Stimulated activated naive B cell treated with anti-CD40 and anti-IgM and Interleukin-4, amounts not matched to agents 10 μg/mL and 1 μg/mL and 100 μg/mL, for 72 hours (primary cell): ENCODE measurements around the gene BLACAT1.

Experiments
- ATAC-seq, 2 donors: fragments of 150-1000 bp; cut with Tn5 transposase; replicated peaks; 2 replicates each; pipeline ENCODE4 v1.10.0; 2021; ENCODE audit warnings: moderate library complexity in 1 of 2
- DNase-seq: peaks from one replicate; pipeline ENCODE4 v3.0.0; 2021
- H3K27ac Mint-ChIP-seq: one replicate; pipeline ENCODE4 v1.8.0; 2022; ENCODE audit warnings: mild to moderate bottlenecking, mixed read lengths
- H3K27me3 Mint-ChIP-seq, 2 donors: one replicate each; pipeline ENCODE4 v1.8.0; 2022; ENCODE audit warnings: mixed read lengths in 2 of 2
- H3K36me3 Mint-ChIP-seq, 2 donors: one replicate each; pipeline ENCODE4 v1.8.0; 2022; ENCODE audit warnings: mixed read lengths in 2 of 2, mild to moderate bottlenecking in 1 of 2
- H3K4me1 Mint-ChIP-seq, 2 donors: one replicate each; pipeline ENCODE4 v1.8.0; 2022; ENCODE audit warnings: mixed read lengths in 2 of 2, mild to moderate bottlenecking in 1 of 2
- H3K4me3 Mint-ChIP-seq, 2 donors: one replicate each; pipeline ENCODE4 v1.8.0; 2022; ENCODE audit warnings: mild to moderate bottlenecking in 2 of 2, mixed read lengths in 2 of 2, moderate library complexity in 1 of 2
- H3K9me3 Mint-ChIP-seq, 2 donors: one replicate each; pipeline ENCODE4 v1.8.0; 2022; ENCODE audit warnings: mixed read lengths in 2 of 2, mild to moderate bottlenecking in 1 of 2

The BLACAT1 gene

DNA sequence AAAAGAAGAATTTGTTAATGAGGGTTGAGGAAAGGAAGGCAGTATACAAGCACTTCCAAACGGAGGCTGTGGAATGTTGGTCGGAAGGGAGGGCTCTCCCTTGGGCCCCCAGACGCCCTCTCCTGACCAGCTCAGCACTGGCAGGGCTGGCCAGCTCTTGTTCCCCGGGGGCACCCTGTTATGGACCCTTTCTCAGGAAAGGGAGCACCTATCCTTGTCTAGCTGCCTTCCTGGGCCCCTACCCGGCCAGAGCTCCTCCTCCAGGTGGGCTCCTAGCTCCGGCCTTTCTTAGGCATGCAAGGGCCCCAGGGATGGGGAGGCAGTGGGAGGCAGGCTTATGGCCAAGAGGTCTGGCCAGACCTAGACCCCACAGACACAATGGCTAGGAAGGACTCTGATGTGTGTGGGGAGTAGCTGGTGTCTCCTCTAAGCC lies 926 bp downstream of the BLACAT1 start:
- peaks cover 70 to 82% of the 10 kb centered on the region in 2 donors for H3K27me3 Mint-ChIP-seq
- H3K36me3 Mint-ChIP-seq, result no peaks in the 10 kb centered on the region
- peaks cover 17 to 29% of the 10 kb centered on the region in 2 donors for H3K4me1 Mint-ChIP-seq
- no peaks in the 10 kb centered on the region for H3K9me3 Mint-ChIP-seq
- DNase-seq (no peak), ATAC-seq (no peak)
- no peak overlapping the region for H3K27ac Mint-ChIP-seq
- no peak overlapping the region for H3K4me3 Mint-ChIP-seq

- no peak overlapping the region for H3K27ac Mint-ChIP-seq
- no peak overlapping the region for H3K4me3 Mint-ChIP-seq
- no peak for DNase-seq
- peaks cover 61 to 85% of the 10 kb centered on the region in 2 donors for H3K27me3 Mint-ChIP-seq
- ATAC-seq, result no peak
- no peaks in the 10 kb centered on the region for H3K9me3 Mint-ChIP-seq
- peaks cover 17 to 35% of the 10 kb centered on the region in 2 donors for H3K4me1 Mint-ChIP-seq
- H3K36me3 Mint-ChIP-seq, result no peaks in the 10 kb centered on the region
Observed at GRCh38 chr1:205453466-205453865, 2.4 kb downstream of the BLACAT1 start.

DNA sequence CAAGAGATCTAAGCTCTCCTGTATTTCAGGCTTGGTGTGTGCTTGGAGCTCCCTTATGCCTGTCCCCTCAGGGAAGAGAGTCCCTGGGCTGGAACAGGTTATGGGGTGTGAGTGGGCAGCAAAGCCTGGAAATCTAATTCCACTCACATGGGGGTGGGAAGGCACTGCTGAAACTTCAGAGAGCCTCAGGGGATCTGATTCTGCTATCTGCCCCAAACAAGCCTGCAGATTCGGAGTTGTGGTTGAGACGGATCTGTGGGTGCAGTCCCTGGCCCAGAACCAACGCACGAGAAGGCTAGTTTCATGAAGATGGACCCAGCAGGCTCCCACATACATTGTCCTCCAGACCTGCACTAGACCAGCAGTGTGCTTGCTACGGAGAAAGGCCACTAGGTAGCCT lies 2.9 kb downstream of the BLACAT1 start:
- Mint-ChIP-seq H3K9me3 (no peaks in the 10 kb centered on the region), H3K27me3 (peaks cover 56 to 81% of the 10 kb centered on the region in 2 donors), H3K27ac (no peak overlapping the region), H3K4me3 (no peak overlapping the region), H3K36me3 (no peaks in the 10 kb centered on the region), H3K4me1 (peaks cover 17 to 35% of the 10 kb centered on the region in 2 donors)
- ATAC-seq (no peak), DNase-seq (no peak)

DNA sequence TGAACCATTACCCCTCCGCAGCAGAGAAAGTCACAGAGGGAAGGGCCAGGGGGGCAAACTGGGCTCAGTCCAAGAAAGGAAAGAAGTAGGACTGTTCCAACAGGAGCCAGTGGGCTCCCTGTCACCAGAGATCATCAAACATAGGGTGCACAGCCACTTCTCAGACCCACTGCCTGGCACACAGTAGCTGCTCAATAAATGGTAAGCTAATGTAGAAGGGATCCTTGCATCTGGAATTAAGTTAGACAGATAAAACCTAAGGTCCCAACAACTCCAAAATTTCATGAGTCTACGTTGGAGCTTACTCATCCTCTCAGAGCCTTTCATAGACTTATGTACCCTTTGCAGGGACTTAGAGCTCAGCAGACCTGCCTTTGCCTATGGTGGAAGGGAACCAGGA lies 3.5 kb downstream of the BLACAT1 start:
- peaks cover 52 to 78% of the 10 kb centered on the region in 2 donors for H3K27me3 Mint-ChIP-seq
- no peaks in the 10 kb centered on the region for H3K9me3 Mint-ChIP-seq
- ATAC-seq, result no peak
- no peak overlapping the region for H3K27ac Mint-ChIP-seq
- no peak overlapping the region for H3K4me3 Mint-ChIP-seq
- peaks cover 0 to under 1% of the 10 kb centered on the region in 2 donors for H3K36me3 Mint-ChIP-seq
- peaks cover 15 to 31% of the 10 kb centered on the region in 2 donors for H3K4me1 Mint-ChIP-seq
- no peak for DNase-seq

GRCh38 chr1:205451759-205452164 lies 4.1 kb downstream of the BLACAT1 start:
- peaks cover 57 to 83% of the 10 kb centered on the region in 2 donors for H3K27me3 Mint-ChIP-seq
- peaks cover 15 to 31% of the 10 kb centered on the region in 2 donors for H3K4me1 Mint-ChIP-seq
- H3K27ac Mint-ChIP-seq, result no peak overlapping the region
- no peak overlapping the region for H3K4me3 Mint-ChIP-seq
- H3K36me3 Mint-ChIP-seq, result peaks cover 0 to 2% of the 10 kb centered on the region in 2 donors
- DNase-seq, result no peak
- ATAC-seq, result no peak
- no peaks in the 10 kb centered on the region for H3K9me3 Mint-ChIP-seq

DNA sequence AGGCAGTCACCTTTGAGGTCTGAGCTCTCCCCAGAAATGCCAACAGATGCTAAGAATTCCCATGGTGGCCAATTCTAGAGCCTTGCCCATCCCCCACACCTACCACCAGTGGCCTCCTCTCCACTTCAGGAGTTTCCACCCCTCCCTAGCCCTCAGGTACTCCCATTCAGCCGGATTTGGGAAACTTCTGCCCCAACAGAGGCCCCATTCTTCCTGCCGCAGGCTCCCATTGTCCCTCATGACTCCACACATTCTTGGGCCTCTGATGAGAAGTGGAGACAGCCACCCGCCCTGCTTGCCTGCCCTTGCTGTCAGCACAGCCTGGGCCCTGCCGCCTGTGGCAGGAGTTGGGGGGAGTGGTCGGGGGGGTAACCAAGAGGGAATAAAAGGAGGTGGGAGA lies 4.6 kb downstream of the BLACAT1 start:
- DNase-seq (no peak), ATAC-seq (no peak)
- H3K27me3 Mint-ChIP-seq, result peaks cover 55 to 83% of the 10 kb centered on the region in 2 donors
- H3K9me3 Mint-ChIP-seq, result no peaks in the 10 kb centered on the region
- H3K27ac Mint-ChIP-seq, result no peak overlapping the region
- peaks cover 0 to 2% of the 10 kb centered on the region in 2 donors for H3K36me3 Mint-ChIP-seq
- no peak overlapping the region for H3K4me3 Mint-ChIP-seq
- H3K4me1 Mint-ChIP-seq, result peaks cover 12 to 26% of the 10 kb centered on the region in 2 donors

- Mint-ChIP-seq H3K4me1 (peaks cover 9 to 21% of the 10 kb centered on the region in 2 donors), H3K27ac (peak overlapping the region; percentile 44), H3K4me3 (no peak overlapping the region), H3K36me3 (peaks cover 0 to 2% of the 10 kb centered on the region in 2 donors), H3K9me3 (no peaks in the 10 kb centered on the region), H3K27me3 (peaks cover 53 to 84% of the 10 kb centered on the region in 2 donors)
- DNase-seq (no peak), ATAC-seq (no peak)
Observed at GRCh38 chr1:205450448-205450847, 5.4 kb downstream of the BLACAT1 start.

- Mint-ChIP-seq H3K4me1 (peaks cover 10 to 25% of the 10 kb centered on the region in 2 donors), H3K36me3 (peaks cover 0 to 2% of the 10 kb centered on the region in 2 donors), H3K9me3 (no peaks in the 10 kb centered on the region), H3K27me3 (peaks cover 53 to 81% of the 10 kb centered on the region in 2 donors), H3K27ac (no peak overlapping the region), H3K4me3 (no peak overlapping the region)
- ATAC-seq (peak; percentile 59 to 66), DNase-seq (no peak)
Observed at GRCh38 chr1:205449750-205450443, 5.9 kb downstream of the BLACAT1 start.

- ATAC-seq, result no peak
- H3K4me3 Mint-ChIP-seq, result no peak overlapping the region
- H3K27me3 Mint-ChIP-seq, result peaks cover 47 to 78% of the 10 kb centered on the region in 2 donors
Observed at GRCh38 chr1:205449254-205449749, 6.5 kb downstream of the BLACAT1 start.

GRCh38 chr1:205448540-205449253 lies 7.1 kb downstream of the BLACAT1 start:
- H3K4me3 Mint-ChIP-seq, result no peak overlapping the region
- peaks cover 0 to 2% of the 10 kb centered on the region in 2 donors for H3K36me3 Mint-ChIP-seq
- ATAC-seq (no peak), DNase-seq (no peak)
- no peak overlapping the region for H3K27ac Mint-ChIP-seq
- H3K4me1 Mint-ChIP-seq, result peaks cover 13 to 37% of the 10 kb centered on the region in 2 donors
- H3K9me3 Mint-ChIP-seq, result no peaks in the 10 kb centered on the region
- H3K27me3 Mint-ChIP-seq, result peaks cover 42 to 76% of the 10 kb centered on the region in 2 donors

More at GRCh38 chr1:205449254-205449749, 6.5 kb downstream of the BLACAT1 start:
- H3K9me3 Mint-ChIP-seq, result no peaks in the 10 kb centered on the region
- no peak overlapping the region for H3K27ac Mint-ChIP-seq
- H3K36me3 Mint-ChIP-seq, result peaks cover 0 to 2% of the 10 kb centered on the region in 2 donors
- H3K4me1 Mint-ChIP-seq, result peaks cover 13 to 31% of the 10 kb centered on the region in 2 donors
- DNase-seq, result no peak

DNA sequence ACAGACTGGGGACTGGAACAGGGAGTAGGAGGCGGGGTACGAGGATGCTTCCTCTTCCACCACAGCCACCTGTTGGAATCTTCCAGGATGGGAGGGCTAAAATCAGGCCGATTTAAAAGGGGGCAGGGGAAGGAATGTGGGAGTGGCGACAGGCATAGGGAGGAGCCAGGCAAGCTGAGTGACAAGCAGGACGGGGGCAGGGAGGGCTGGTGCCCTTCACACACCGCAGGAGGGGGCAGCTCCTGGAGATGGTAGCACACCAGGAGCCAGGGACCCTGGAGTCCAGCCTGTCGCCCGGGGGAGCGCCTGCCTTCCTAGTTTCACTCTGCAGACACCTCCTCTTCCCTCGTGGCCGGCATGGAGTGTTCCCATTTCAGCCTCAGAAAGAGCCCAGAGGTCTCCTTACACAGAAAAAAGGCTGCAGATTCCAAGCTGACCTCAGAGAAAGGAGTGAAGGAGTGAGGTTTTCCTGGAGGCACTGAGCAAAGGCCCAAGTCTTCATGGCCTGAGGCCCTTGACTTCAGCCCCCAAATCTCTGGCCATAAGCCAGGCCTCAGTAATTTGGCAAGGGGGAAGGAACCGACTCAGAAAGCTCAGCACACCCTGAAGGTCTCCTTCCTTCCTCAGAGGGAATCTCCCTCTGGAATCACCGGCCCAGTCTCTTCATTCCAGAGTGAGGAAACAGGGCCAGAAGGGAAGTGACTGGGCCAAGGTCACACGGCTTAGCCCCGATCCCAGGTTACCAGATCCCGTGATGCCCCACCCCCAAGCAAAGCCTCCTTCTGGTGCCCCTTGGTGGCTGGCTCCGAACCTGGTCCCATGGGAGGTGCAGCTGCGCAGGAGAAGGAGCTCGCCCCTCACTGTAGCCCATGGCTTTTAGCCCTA lies 8.1 kb downstream of the BLACAT1 start:
- Mint-ChIP-seq H3K27me3 (peaks cover 33 to 66% of the 10 kb centered on the region in 2 donors), H3K36me3 (peaks cover 0 to 2% of the 10 kb centered on the region in 2 donors), H3K4me3 (no peak overlapping the region), H3K27ac (no peak overlapping the region), H3K4me1 (peaks cover 13 to 47% of the 10 kb centered on the region in 2 donors), H3K9me3 (no peaks in the 10 kb centered on the region)
- ATAC-seq (no peak), DNase-seq (no peak)

DNA sequence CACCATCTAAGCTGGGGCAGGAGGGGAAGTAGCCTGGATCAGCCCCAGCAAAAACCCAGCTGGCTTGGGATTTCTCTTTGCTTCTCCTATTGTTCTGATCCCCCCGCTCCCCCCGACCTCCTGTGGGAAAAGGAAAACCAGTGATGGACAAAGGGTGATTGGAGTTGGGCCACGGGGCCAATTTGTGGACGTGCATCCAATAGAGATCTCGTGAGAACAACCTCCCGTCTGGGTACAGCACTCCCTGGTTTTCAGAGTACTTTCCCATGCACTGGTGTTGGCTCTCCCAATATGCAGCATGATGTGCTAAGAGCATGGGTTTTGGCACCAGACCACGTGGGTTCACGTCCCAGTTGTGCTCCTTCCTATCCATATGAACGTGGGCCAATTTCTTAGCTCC lies 9.0 kb downstream of the BLACAT1 start:
- Mint-ChIP-seq H3K36me3 (peaks cover 0 to 2% of the 10 kb centered on the region in 2 donors), H3K27me3 (peaks cover 26 to 58% of the 10 kb centered on the region in 2 donors), H3K9me3 (no peaks in the 10 kb centered on the region), H3K4me1 (peaks cover 15 to 56% of the 10 kb centered on the region in 2 donors), H3K4me3 (no peak overlapping the region), H3K27ac (no peak overlapping the region)
- DNase-seq (no peak), ATAC-seq (no peak)

- no peak for ATAC-seq
- Mint-ChIP-seq H3K4me3 (no peak overlapping the region), H3K36me3 (peaks cover 0 to 2% of the 10 kb centered on the region in 2 donors), H3K27ac (no peak overlapping the region), H3K4me1 (peaks cover 22 to 59% of the 10 kb centered on the region in 2 donors), H3K9me3 (no peaks in the 10 kb centered on the region), H3K27me3 (peaks cover 14 to 46% of the 10 kb centered on the region in 2 donors)
- no peak for DNase-seq
Observed at GRCh38 chr1:205445646-205445935, 10.3 kb downstream of the BLACAT1 start.
